ENCODE results near the gene DIP2C. TPM values are rescaled to one million over a fixed set of nuclear protein-coding genes. Genes with fewer than 3 reads are reported as not detected.

DIP2C gene
- total RNA-seq, 1 donor from 2014 or later, result 30.8 TPM

- no peaks in the 10 kb centered on the region for H3K27me3 ChIP-seq (ENCODE audit: low read depth)
- H3K36me3 ChIP-seq, result peaks cover 59% of the 10 kb centered on the region
These were observed 399.3 kb downstream of the DIP2C start for GRCh38 chr10:290026-290725.

GRCh38 chr10:289581-289980 is 399.9 kb downstream of the DIP2C start:
- no peak overlapping the region for H3K4me3 ChIP-seq
- H3K9me3 ChIP-seq (replicated peaks), result no peaks in the 10 kb centered on the region
- peaks cover 63% of the 10 kb centered on the region for H3K36me3 ChIP-seq
- DNase-seq, result no peak
- TF ChIP-seq, protein P1, sequence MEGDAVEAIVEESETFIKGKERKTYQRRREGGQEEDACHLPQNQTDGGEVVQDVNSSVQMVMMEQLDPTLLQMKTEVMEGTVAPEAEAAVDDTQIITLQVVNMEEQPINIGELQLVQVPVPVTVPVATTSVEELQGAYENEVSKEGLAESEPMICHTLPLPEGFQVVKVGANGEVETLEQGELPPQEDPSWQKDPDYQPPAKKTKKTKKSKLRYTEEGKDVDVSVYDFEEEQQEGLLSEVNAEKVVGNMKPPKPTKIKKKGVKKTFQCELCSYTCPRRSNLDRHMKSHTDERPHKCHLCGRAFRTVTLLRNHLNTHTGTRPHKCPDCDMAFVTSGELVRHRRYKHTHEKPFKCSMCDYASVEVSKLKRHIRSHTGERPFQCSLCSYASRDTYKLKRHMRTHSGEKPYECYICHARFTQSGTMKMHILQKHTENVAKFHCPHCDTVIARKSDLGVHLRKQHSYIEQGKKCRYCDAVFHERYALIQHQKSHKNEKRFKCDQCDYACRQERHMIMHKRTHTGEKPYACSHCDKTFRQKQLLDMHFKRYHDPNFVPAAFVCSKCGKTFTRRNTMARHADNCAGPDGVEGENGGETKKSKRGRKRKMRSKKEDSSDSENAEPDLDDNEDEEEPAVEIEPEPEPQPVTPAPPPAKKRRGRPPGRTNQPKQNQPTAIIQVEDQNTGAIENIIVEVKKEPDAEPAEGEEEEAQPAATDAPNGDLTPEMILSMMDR (IDR thresholded peaks at IDR 0.05; ENCODE audit: borderline replicate concordance), result no peak
- H3K4me1 ChIP-seq, result peaks cover 4% of the 10 kb centered on the region
- H3K27me3 ChIP-seq (ENCODE audit: low read depth), result no peaks in the 10 kb centered on the region
- intact Hi-C loops (cut with micrococcal nuclease), result no loop called here
- H3K27ac ChIP-seq (replicated peaks), result no peak overlapping the region

More at GRCh38 chr10:290026-290725, 399.3 kb downstream of the DIP2C start:
- Histone ChIP-seq H3K4me1 (peaks cover 4% of the 10 kb centered on the region), H3K27ac (replicated peaks) (no peak overlapping the region), H3K4me3 (no peak overlapping the region), H3K9me3 (replicated peaks) (no peaks in the 10 kb centered on the region)
- TF ChIP-seq, protein P1 (IDR thresholded peaks at IDR 0.05; ENCODE audit: borderline replicate concordance), result no peak
- intact Hi-C loops (cut with micrococcal nuclease), result no loop called here
- no peak for DNase-seq

DNA sequence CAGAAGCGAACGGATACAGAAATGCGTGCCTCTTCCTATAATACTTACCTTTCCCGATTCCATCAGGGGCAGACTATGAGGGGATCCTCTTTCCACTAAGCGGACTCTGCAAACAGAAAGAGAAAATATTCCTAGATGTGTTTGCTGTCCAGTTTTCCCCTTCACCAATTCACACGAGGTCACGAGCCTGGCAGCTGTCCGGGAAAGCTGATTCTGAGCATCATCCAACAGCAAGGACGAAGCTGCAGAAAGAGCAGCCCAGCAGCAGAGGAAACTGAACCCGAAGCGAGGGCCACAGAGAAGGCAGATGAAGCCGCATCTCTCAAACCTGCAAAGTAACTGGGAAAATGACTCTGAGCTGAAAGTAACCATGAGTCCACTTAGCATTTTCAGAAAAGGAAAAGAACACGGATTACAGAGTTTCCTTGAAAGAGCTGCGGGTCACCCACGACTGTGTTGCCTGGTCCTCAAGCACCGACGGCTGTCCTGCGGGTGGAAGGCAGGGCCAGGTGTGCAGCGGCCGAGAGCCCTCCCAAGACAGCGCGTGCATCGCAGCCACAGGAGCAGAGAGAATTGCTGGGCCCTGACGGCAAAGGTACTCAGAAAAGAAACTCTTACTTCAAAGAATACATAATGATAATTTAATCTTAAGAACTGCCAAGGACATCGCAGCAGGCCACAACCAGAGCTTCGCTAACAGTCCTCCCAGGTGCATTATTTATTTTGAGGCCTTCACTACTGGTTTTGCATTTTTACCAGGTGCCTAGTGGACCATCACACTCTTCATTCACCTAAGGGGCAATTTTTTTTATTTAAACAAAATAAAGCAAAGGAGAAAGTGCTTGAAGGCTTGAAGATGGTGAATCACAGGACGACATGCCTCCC is 400.9 kb downstream of the DIP2C start:
- H3K9me3 ChIP-seq (replicated peaks), result no peaks in the 10 kb centered on the region
- no peaks in the 10 kb centered on the region for H3K27me3 ChIP-seq (ENCODE audit: low read depth)
- peaks cover 63% of the 10 kb centered on the region for H3K36me3 ChIP-seq
- no peak overlapping the region for H3K27ac ChIP-seq (replicated peaks)
- intact Hi-C loops (cut with micrococcal nuclease), result no loop called here
- H3K4me3 ChIP-seq, result no peak overlapping the region
- TF ChIP-seq, protein P1 (IDR thresholded peaks at IDR 0.05; ENCODE audit: borderline replicate concordance), result no peak
- no peak for DNase-seq
- peaks cover 4% of the 10 kb centered on the region for H3K4me1 ChIP-seq

- Histone ChIP-seq H3K27me3 (ENCODE audit: low read depth) (no peaks in the 10 kb centered on the region), H3K4me3 (no peak overlapping the region), H3K9me3 (replicated peaks) (no peaks in the 10 kb centered on the region), H3K27ac (replicated peaks) (no peak overlapping the region), H3K4me1 (peaks cover 6% of the 10 kb centered on the region), H3K36me3 (peaks cover 69% of the 10 kb centered on the region)
- TF ChIP-seq, protein P1 (IDR thresholded peaks at IDR 0.05; ENCODE audit: borderline replicate concordance), result peak; percentile 14
- DNase-seq, result no peak
- intact Hi-C loops (cut with micrococcal nuclease), result no loop called here
These were observed 401.7 kb downstream of the DIP2C start for GRCh38 chr10:287814-288213.

DNA sequence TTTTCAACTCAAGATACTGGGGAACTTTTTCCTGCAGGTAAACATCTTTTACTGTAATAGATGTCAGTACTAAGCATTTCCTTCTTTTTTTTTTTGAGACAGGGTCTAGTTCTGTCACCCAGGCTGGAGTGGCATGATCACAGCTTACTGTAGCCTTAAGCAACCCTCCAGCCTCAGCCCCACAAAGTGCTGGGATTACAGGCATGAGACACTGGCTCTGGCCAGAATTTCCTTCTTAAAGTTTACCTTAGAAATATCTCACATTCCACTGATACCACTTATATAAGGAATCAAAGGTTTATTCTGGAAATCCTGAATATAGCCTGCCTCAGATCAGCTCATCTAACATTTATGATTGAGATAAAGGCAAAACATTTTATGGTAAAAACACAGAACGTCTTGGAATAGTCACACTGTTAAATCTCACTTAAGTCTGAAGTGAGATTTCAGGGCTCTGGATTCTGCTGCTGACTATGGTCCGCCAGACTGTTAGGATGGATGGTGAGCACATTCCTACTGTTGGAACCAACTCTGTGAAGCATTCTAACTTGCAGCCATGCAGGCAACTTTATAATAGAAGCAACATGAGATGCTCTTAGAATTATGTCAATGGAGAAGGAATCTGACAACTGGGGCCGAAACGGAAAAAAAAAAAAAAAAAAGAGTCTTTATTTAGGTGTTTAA is 402.3 kb downstream of the DIP2C start:
- Histone ChIP-seq H3K4me1 (peaks cover 12% of the 10 kb centered on the region), H3K27ac (replicated peaks) (no peak overlapping the region), H3K4me3 (no peak overlapping the region), H3K36me3 (peaks cover 75% of the 10 kb centered on the region), H3K27me3 (ENCODE audit: low read depth) (no peaks in the 10 kb centered on the region), H3K9me3 (replicated peaks) (no peaks in the 10 kb centered on the region)
- TF ChIP-seq, protein P1 (IDR thresholded peaks at IDR 0.05; ENCODE audit: borderline replicate concordance), result no peak
- intact Hi-C loops (cut with micrococcal nuclease), result no loop called here
- DNase-seq, result no peak
